Mesendoderm (in vitro differentiated cells): Measurements from ENCODE around the gene PA2G4.
"Not testable (repeated sequence)": the region's sequence is repeated elsewhere in the genome, so short reads cannot be mapped to it uniquely, and the experiment has no call there.

Source experiments
- DNase-seq: peaks from one replicate; pipeline ENCODE4 v3.0.0; 2013
- H2AK5ac ChIP-seq: 2 replicates; pipeline ENCODE4 v1.6.1; 2013; ENCODE audit warnings: low read length, inconsistent platforms
- H2BK120ac ChIP-seq: 2 replicates; pipeline ENCODE4 v1.6.1; 2013; ENCODE audit warnings: low read depth, mild to moderate bottlenecking, low read length, moderate library complexity, mixed read lengths
- H2BK15ac ChIP-seq: replicated peaks from 2 replicates; pipeline ENCODE4 v1.6.1; 2013; ENCODE audit warnings: low read depth, mild to moderate bottlenecking, moderate library complexity
- H2BK5ac ChIP-seq: 2 replicates; pipeline ENCODE4 v1.6.1; 2013; ENCODE audit warnings: low read length, inconsistent platforms
- H3K18ac ChIP-seq: 2 replicates; pipeline ENCODE4 v1.6.1; 2013; ENCODE audit warnings: mild to moderate bottlenecking, low read length, mixed read lengths
- H3K23ac ChIP-seq: one replicate; pipeline ENCODE4 v1.6.1; 2013; ENCODE audit warnings: low read length
- H3K27ac ChIP-seq: 2 replicates; pipeline ENCODE4 v1.5.1; 2013; ENCODE audit warnings: low read depth, mild to moderate bottlenecking, inconsistent platforms, low read length, moderate library complexity
- H3K27me3 ChIP-seq: 2 replicates; pipeline ENCODE4 v1.6.1; 2013; ENCODE audit warnings: low read length, control low read depth, mild to moderate bottlenecking, inconsistent platforms; ENCODE audit not compliant: insufficient read depth, poor library complexity
- H3K36me3 ChIP-seq: 2 replicates; pipeline ENCODE4 v1.6.1; 2013; ENCODE audit warnings: low read length, inconsistent platforms; ENCODE audit not compliant: control insufficient read depth, insufficient read depth
- H3K4ac ChIP-seq: one replicate; pipeline ENCODE4 v1.6.1; 2013; ENCODE audit warnings: low read depth, mild to moderate bottlenecking, low read length, moderate library complexity
- H3K4me1 ChIP-seq: 2 replicates; pipeline ENCODE4 v1.6.1; 2013; ENCODE audit warnings: low read depth, low read length, inconsistent platforms; ENCODE audit not compliant: control insufficient read depth
- H3K4me2 ChIP-seq: 2 replicates; pipeline ENCODE4 v1.6.1; 2013; ENCODE audit warnings: low read length
- H3K4me3 ChIP-seq: 2 replicates; pipeline ENCODE4 v1.5.1; 2013; ENCODE audit warnings: mild to moderate bottlenecking, low read length
- H3K56ac ChIP-seq: one replicate; pipeline ENCODE4 v1.6.1; 2013; ENCODE audit warnings: low read length
- H3K79me1 ChIP-seq: 2 replicates; pipeline ENCODE4 v1.6.1; 2013; ENCODE audit warnings: low read length, inconsistent platforms
- H3K79me2 ChIP-seq: 2 replicates; pipeline ENCODE4 v1.6.1; 2013; ENCODE audit warnings: mild to moderate bottlenecking, low read length; ENCODE audit not compliant: control insufficient read depth, insufficient read depth
- H3K9ac ChIP-seq: 2 replicates; pipeline ENCODE4 v1.6.1; 2013; ENCODE audit warnings: low read length, inconsistent platforms
- H4K5ac ChIP-seq: one replicate; pipeline ENCODE4 v1.6.1; 2013; ENCODE audit warnings: low read length
- H4K8ac ChIP-seq: one replicate; pipeline ENCODE4 v1.6.1; 2013; ENCODE audit warnings: low read depth, mild to moderate bottlenecking, control low read depth, low read length, moderate library complexity
- WGBS: extraction: QIAGEN DNeasy Blood & Tissue Kit; methylation state at CpG from one replicate; pipeline ENCODE4 v1.1.7; 2013; ENCODE audit warnings: low lambda C conversion rate, missing lambda C conversion rate; ENCODE audit not compliant: insufficient coverage; ENCODE audit errors: extremely low coverage; 5-methylcytosine and 5-hydroxymethylcytosine counted together

PA2G4 gene

GRCh38 chr12:56077966-56078365 lies 26.4 kb upstream of the PA2G4 start:
- not testable (repeated sequence) for H3K79me1 ChIP-seq, H3K4me3 ChIP-seq, H2BK120ac ChIP-seq, H2BK5ac ChIP-seq, H3K4me1 ChIP-seq, H3K36me3 ChIP-seq, H2BK15ac ChIP-seq, H4K5ac ChIP-seq, H3K27me3 ChIP-seq, H3K4ac ChIP-seq, H4K8ac ChIP-seq, H2AK5ac ChIP-seq, H3K4me2 ChIP-seq, H3K18ac ChIP-seq, H3K9ac ChIP-seq, H3K27ac ChIP-seq, H3K56ac ChIP-seq, DNase-seq, H3K23ac ChIP-seq
- H3K79me2 ChIP-seq = peaks cover 15% of the 10 kb centered on the region
- no CpG with 5 or more reads among the region's 9 CpGs for WGBS

DNA sequence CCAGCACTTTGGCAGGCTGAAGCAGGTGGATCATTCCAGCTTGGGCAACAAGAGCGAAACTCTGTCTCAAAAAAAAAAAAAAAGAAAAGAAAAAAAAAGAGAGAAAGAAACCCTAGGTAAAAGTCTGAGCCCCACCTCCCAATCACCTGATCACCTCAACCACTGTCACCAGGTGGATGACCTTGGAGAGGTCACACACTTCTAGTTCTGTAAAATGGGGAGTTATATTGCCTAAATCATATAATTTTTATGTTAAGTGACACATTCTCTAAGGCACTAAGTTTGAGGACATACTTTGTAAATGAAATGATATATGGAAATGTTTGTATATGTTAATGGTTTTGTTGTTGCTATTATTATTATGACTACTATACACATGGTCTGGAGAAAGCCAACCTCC lies 25.9 kb upstream of the PA2G4 start:
- Histone ChIP-seq H3K4me1 (peaks cover 6% of the 10 kb centered on the region), H2BK5ac (no peak overlapping the region), H3K79me1 (peaks cover 2% of the 10 kb centered on the region), H3K4me2 (no peak overlapping the region), H3K23ac (no peak overlapping the region), H3K4ac (no peak overlapping the region), H3K36me3 (no peaks in the 10 kb centered on the region), H3K56ac (peak overlapping the region; percentile 62), H3K18ac (no peak overlapping the region), H2BK15ac (no peak overlapping the region), H3K79me2 (peaks cover 15% of the 10 kb centered on the region), H4K5ac (no peak overlapping the region), H2AK5ac (no peak overlapping the region), H3K27me3 (no peaks in the 10 kb centered on the region), H4K8ac (no peak overlapping the region), H3K27ac (no peak overlapping the region), H3K4me3 (no peak overlapping the region), H3K9ac (peak overlapping the region; percentile 26), H2BK120ac (no peak overlapping the region)
- WGBS = no CpG with 5 or more reads among the region's 1 CpG
- DNase-seq = no peak

DNA sequence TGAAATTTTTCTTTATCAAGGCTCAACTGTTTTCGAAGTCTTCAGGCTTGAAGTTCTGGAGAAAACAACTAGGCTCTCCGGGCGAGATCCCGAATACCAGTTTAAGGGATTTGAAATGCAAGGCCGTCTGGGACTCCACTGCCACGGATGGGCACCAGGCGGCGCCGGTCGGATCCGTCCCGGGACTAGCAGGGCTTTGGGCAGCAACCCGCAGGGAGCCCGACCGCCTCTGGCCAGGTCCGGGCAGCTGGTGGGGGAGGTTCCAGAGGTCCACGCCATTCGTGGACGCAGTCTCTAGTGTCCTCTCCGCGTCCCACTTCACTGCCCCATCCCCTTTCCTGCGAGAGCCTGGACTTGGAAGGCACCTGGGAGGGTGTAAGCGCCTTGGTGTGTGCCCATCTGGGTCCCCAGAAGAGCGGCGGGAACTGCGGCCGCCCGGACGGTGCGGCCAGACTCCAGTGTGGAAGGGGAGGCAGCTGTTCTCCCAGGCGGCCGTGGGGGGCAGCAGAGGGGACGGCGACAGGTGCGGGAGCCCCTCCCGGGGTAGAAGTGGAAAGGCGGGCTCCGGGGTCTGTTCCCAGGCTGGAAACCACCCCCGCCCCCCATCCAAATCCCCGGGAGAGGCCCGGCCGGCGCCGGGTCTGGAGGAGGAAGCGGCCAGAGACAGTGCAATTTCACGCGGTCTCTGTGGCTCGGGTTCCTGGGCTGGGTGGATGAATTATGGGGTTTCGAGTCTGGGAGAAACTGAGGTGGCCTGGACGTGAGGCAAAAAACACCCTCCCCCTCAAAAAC lies 25.2 kb upstream of the PA2G4 start:
- Histone ChIP-seq H4K5ac (no peak overlapping the region), H3K4me1 (peaks cover 6% of the 10 kb centered on the region), H2BK120ac (no peak overlapping the region), H3K18ac (peak overlapping the region; percentile 65), H4K8ac (no peak overlapping the region), H3K79me2 (peaks cover 15% of the 10 kb centered on the region), H3K27ac (peak overlapping the region; percentile 55), H3K79me1 (peaks cover 5% of the 10 kb centered on the region), H3K27me3 (no peaks in the 10 kb centered on the region), H3K23ac (no peak overlapping the region), H3K36me3 (no peaks in the 10 kb centered on the region), H2BK15ac (no peak overlapping the region), H3K4me2 (peak overlapping the region; percentile 96), H3K4me3 (peak overlapping the region; percentile 70), H3K9ac (peak overlapping the region; percentile 75), H2AK5ac (no peak overlapping the region), H3K4ac (no peak overlapping the region), H3K56ac (peak overlapping the region; percentile 98), H2BK5ac (peak overlapping the region; percentile 81)
- DNase-seq = peak; percentile 95
- WGBS = no CpG with 5 or more reads among the region's 50 CpGs

DNA sequence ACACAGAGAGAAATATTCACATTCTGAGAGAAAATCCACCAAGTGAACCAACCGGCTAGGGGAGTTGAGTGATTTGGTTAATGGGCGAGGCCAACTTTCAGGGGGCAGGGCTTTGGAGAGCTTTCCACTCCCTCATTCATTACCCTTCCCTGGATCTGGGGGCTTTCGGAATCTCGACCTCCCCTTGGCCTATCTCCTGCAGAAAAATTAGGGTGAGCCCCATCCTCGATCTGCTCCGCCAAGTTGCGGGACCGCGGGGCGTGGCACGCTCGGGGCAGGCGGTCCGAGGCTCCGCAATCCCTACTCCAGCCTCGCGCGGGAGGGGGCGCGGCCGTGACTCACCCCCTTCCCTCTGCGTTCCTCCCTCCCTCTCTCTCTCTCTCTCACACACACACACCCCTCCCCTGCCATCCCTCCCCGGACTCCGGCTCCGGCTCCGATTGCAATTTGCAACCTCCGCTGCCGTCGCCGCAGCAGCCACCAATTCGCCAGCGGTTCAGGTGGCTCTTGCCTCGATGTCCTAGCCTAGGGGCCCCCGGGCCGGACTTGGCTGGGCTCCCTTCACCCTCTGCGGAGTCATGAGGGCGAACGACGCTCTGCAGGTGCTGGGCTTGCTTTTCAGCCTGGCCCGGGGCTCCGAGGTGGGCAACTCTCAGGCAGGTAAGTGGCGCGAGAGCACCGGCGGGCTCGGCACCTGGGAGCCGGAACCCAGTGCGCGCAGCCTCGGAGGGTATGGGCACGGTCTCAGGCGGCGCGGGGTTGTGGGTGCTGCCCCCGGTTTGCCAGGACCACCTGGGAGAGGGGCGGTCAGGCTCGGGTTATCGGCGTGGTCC lies 24.4 kb upstream of the PA2G4 start, which contains the start of gene ERBB3:
TSS of gene ERBB3 (plus strand) at position 443 of the 833 bp plus-strand sequence. CDS start at position 579, 136 bp downstream.
- H4K5ac ChIP-seq = no peak within 1 kb of the TSS
- peaks cover 6% of the 10 kb centered on the region for H3K4me1 ChIP-seq
- H3K4me2 ChIP-seq = peak within 1 kb of the TSS; percentile 96
- H3K4me3 ChIP-seq = peak within 1 kb of the TSS; percentile 70
- no peak within 1 kb of the TSS for H4K8ac ChIP-seq
- H3K79me2 ChIP-seq = peaks cover 15% of the 10 kb centered on the region
- H3K27me3 ChIP-seq = no peaks in the 10 kb centered on the region
- peak within 1 kb of the TSS; percentile 98 for H3K56ac ChIP-seq
- DNase-seq = peak; percentile 93
- H2BK5ac ChIP-seq = peak within 1 kb of the TSS; percentile 81
- peak within 1 kb of the TSS; percentile 6 for H2AK5ac ChIP-seq
- no peak within 1 kb of the TSS for H3K23ac ChIP-seq
- peak within 1 kb of the TSS; percentile 81 for H3K27ac ChIP-seq
- H3K36me3 ChIP-seq = no peaks in the 10 kb centered on the region
- no CpG with 5 or more reads among the region's 59 CpGs for WGBS
- no peak within 1 kb of the TSS for H2BK15ac ChIP-seq
- no peak within 1 kb of the TSS for H2BK120ac ChIP-seq
- H3K4ac ChIP-seq = peak within 1 kb of the TSS; percentile 6
- peak within 1 kb of the TSS; percentile 75 for H3K9ac ChIP-seq
- peaks cover 5% of the 10 kb centered on the region for H3K79me1 ChIP-seq
- peak within 1 kb of the TSS; percentile 65 for H3K18ac ChIP-seq

DNA sequence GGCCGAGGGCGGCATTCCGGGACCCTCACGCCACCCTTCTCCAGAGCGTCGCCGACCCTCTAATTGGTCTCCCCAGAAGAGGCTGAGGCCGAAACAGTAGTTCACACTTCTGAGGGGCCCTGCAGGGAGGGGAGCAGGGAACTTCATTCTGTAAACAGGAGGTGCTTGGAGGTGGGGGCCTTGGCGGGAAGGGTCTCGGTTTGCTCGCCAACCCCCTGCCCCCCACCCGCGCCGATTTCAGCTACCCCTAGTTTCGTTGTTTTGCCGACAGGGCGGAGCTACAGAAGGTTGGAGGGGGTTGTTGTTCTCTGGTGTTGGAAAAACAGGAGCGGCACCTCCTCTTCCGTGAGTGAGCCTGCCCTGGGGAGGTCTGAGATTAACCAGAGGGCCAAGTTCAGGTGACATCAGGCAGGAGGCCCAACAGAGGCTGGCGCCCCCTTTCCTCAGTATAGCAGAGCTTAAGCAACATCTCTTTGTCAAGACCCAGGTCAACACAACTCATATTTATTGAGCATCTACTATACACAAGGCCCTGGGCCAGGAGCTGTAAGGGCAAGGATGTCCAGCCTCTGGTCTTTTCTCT lies 23.7 kb upstream of the PA2G4 start:
- Histone ChIP-seq H2BK120ac (no peak overlapping the region), H3K27me3 (no peaks in the 10 kb centered on the region), H3K18ac (peak overlapping the region; percentile 5), H3K36me3 (no peaks in the 10 kb centered on the region), H3K9ac (peak overlapping the region; percentile 75), H3K23ac (no peak overlapping the region), H2BK5ac (no peak overlapping the region), H3K4me2 (peak overlapping the region; percentile 96), H2AK5ac (peak overlapping the region; percentile 6), H4K8ac (no peak overlapping the region), H4K5ac (no peak overlapping the region), H3K4me1 (peaks cover 6% of the 10 kb centered on the region), H3K4ac (peak overlapping the region; percentile 6), H3K27ac (peak overlapping the region; percentile 81), H3K56ac (peak overlapping the region; percentile 98), H3K79me2 (peaks cover 15% of the 10 kb centered on the region), H3K4me3 (peak overlapping the region; percentile 70), H3K79me1 (peaks cover 5% of the 10 kb centered on the region), H2BK15ac (no peak overlapping the region)
- no CpG with 5 or more reads among the region's 20 CpGs for WGBS
- DNase-seq = peak; percentile 84
